Smooth muscle cell (in vitro differentiated cells): ENCODE measurements around the gene HBE1. TPM values are rescaled to one million over a fixed set of nuclear protein-coding genes. Genes with fewer than 3 reads are reported as not detected.

Experiments
- DNase-seq: peaks from one replicate; lab custom pipeline; 2025; ENCODE audit not compliant: unreplicated experiment; lab: John Stamatoyannopoulos, UW
- H2AFZ ChIP-seq: fragments of 200-600 bp; sonication (generic); 2 replicates; pipeline ENCODE4 v1.6.0; 2016; ENCODE audit warnings: antibody characterized with exemption, low read depth, mild to moderate bottlenecking
- H3F3A ChIP-seq: fragments of 200-600 bp; sonication (generic); 2 replicates; pipeline ENCODE4 v1.6.0; 2017; ENCODE audit warnings: antibody characterized with exemption, low read depth
- H3K27ac ChIP-seq: fragments of 200-600 bp; sonication (generic); 2 replicates; pipeline ENCODE4 v1.5.1; 2016; ENCODE audit warnings: low read depth, mild to moderate bottlenecking
- H3K27me3 ChIP-seq: fragments of 200-600 bp; sonication (generic); 2 replicates; pipeline ENCODE4 v1.6.1; 2016; ENCODE audit warnings: low read depth, mild to moderate bottlenecking
- H3K36me3 ChIP-seq: fragments of 200-600 bp; sonication (generic); 2 replicates; pipeline ENCODE4 v1.5.1; 2016; ENCODE audit warnings: low read depth
- H3K4me1 ChIP-seq: fragments of 200-600 bp; sonication (generic); 2 replicates; pipeline ENCODE4 v1.5.1; 2016; ENCODE audit warnings: low read depth
- H3K4me2 ChIP-seq: fragments of 200-600 bp; sonication (generic); 2 replicates; pipeline ENCODE4 v1.6.0; 2016; ENCODE audit warnings: mild to moderate bottlenecking
- H3K4me3 ChIP-seq: fragments of 200-600 bp; sonication (generic); 2 replicates; pipeline ENCODE4 v1.5.1; 2016; ENCODE audit warnings: mild to moderate bottlenecking
- H3K79me2 ChIP-seq: fragments of 200-600 bp; sonication (generic); 2 replicates; pipeline ENCODE4 v1.6.0; 2016; ENCODE audit warnings: low read depth, mild to moderate bottlenecking
- H3K9ac ChIP-seq: fragments of 200-600 bp; sonication (generic); 2 replicates; pipeline ENCODE4 v1.6.0; 2016; ENCODE audit warnings: low read depth
- H3K9me3 ChIP-seq: fragments of 200-600 bp; sonication (generic); replicated peaks from 2 replicates; pipeline ENCODE4 v1.5.1; 2016; ENCODE audit warnings: low read depth
- H4K20me1 ChIP-seq: fragments of 200-600 bp; sonication (generic); 2 replicates; pipeline ENCODE4 v1.6.0; 2016; ENCODE audit warnings: low read depth
- CTCF ChIP-seq: fragments of 200-600 bp; sonication (generic); IDR thresholded peaks from 2 replicates; pipeline ENCODE4 v1.5.1; 2017; ENCODE audit warnings: borderline replicate concordance, mild to moderate bottlenecking, antibody characterized with exemption; ENCODE audit not compliant: insufficient read depth, poor library complexity, severe bottlenecking
- WGBS: methylation state at CpG from one replicate; pipeline ENCODE4 v1.1.7; 2016; ENCODE audit warnings: low lambda C conversion rate; 5-methylcytosine and 5-hydroxymethylcytosine counted together
- polyA plus RNA-seq: library from polyadenylated mRNA; unstranded; fragments of >200 nt; fragmentation: Nextera tagmentation; extraction: Ambion mirVana; gene quantifications from 2 replicates; pipeline ENCODE4 v1.2.1, GENCODE V29; 2016
- total RNA-seq: library from RNA; depleted of rRNA; stranded (reverse); fragments of >200 nt; gene quantifications from 2 replicates; pipeline ENCODE4 v1.2.3, GENCODE V29; 2014

HBE1 gene
- total and polyA plus RNA-seq, 2 experiments from 2014 or later, result not detected

- H3K27ac ChIP-seq, result no peak overlapping the region
- H3K4me3 ChIP-seq, result no peak overlapping the region
- H3K79me2 ChIP-seq, result no peaks in the 10 kb centered on the region
- H3K9me3 ChIP-seq, result no peaks in the 10 kb centered on the region
- H4K20me1 ChIP-seq, result no peaks in the 10 kb centered on the region
- H3K36me3 ChIP-seq, result no peaks in the 10 kb centered on the region
- no peak for TF ChIP-seq CTCF
- WGBS, result 75% methylated on average over 1 of the region's 1 CpG
- H2AFZ ChIP-seq, result no peak overlapping the region
- DNase-seq, result no peak
- H3K4me1 ChIP-seq, result no peaks in the 10 kb centered on the region
- no peak overlapping the region for H3K4me2 ChIP-seq
- H3F3A ChIP-seq, result no peaks in the 10 kb centered on the region
- no peak overlapping the region for H3K9ac ChIP-seq
- H3K27me3 ChIP-seq, result no peaks in the 10 kb centered on the region
Observed at GRCh38 chr11:5286351-5286750, 16.6 kb upstream of the HBE1 start.

GRCh38 chr11:5285703-5286340, 16.1 kb upstream of the HBE1 start:
- Histone ChIP-seq H3F3A (no peaks in the 10 kb centered on the region), H3K9me3 (no peaks in the 10 kb centered on the region), H3K4me3 (no peak overlapping the region), H3K9ac (no peak overlapping the region), H3K79me2 (no peaks in the 10 kb centered on the region), H4K20me1 (no peaks in the 10 kb centered on the region), H3K4me2 (no peak overlapping the region), H2AFZ (no peak overlapping the region), H3K27me3 (no peaks in the 10 kb centered on the region), H3K36me3 (no peaks in the 10 kb centered on the region), H3K27ac (no peak overlapping the region), H3K4me1 (no peaks in the 10 kb centered on the region)
- 91% methylated on average over 4 of the region's 4 CpGs for WGBS
- DNase-seq, result no peak
- TF ChIP-seq CTCF, result no peak

GRCh38 chr11:5284637-5285036, 14.9 kb upstream of the HBE1 start:
- Histone ChIP-seq H3F3A (no peaks in the 10 kb centered on the region), H3K9ac (no peak overlapping the region), H3K36me3 (no peaks in the 10 kb centered on the region), H2AFZ (no peak overlapping the region), H3K79me2 (no peaks in the 10 kb centered on the region), H3K4me1 (no peaks in the 10 kb centered on the region), H3K4me3 (no peak overlapping the region), H3K4me2 (no peak overlapping the region), H3K27me3 (no peaks in the 10 kb centered on the region), H3K9me3 (no peaks in the 10 kb centered on the region), H4K20me1 (no peaks in the 10 kb centered on the region), H3K27ac (no peak overlapping the region)
- DNase-seq, result no peak
- 100% methylated on average over 2 of the region's 2 CpGs for WGBS
- no peak for TF ChIP-seq CTCF

GRCh38 chr11:5283882-5284281, 14.1 kb upstream of the HBE1 start:
- no peaks in the 10 kb centered on the region for H3K27me3 ChIP-seq
- no peak for TF ChIP-seq CTCF
- no peak overlapping the region for H3K4me3 ChIP-seq
- H4K20me1 ChIP-seq, result no peaks in the 10 kb centered on the region
- no peaks in the 10 kb centered on the region for H3F3A ChIP-seq
- H3K4me2 ChIP-seq, result no peak overlapping the region
- no peak for DNase-seq
- H3K36me3 ChIP-seq, result no peaks in the 10 kb centered on the region
- no peak overlapping the region for H3K27ac ChIP-seq
- H3K4me1 ChIP-seq, result no peaks in the 10 kb centered on the region
- WGBS, result 88% methylated on average over 1 of the region's 1 CpG
- H2AFZ ChIP-seq, result no peak overlapping the region
- no peak overlapping the region for H3K9ac ChIP-seq
- no peaks in the 10 kb centered on the region for H3K79me2 ChIP-seq
- H3K9me3 ChIP-seq, result no peaks in the 10 kb centered on the region
